IMR-90 (cell line): ENCODE results near the gene PAM.

Experiments
- CEBPB ChIP-seq: IDR thresholded peaks from 2 replicates; pipeline ENCODE4 v1.6.1; 2012; ENCODE audit warnings: low read depth, low read length, improper control_type of control experiment
- CTCF ChIP-seq: conservative IDR thresholded peaks from 2 replicates; pipeline ENCODE4 v1.5.1; 2012; ENCODE audit warnings: mild to moderate bottlenecking, low read depth, low read length, improper control_type of control experiment
- POLR2A ChIP-seq: IDR thresholded peaks from 2 replicates; pipeline ENCODE4 v1.6.1; 2012; ENCODE audit warnings: mild to moderate bottlenecking, low read depth, low read length
- RFX5 ChIP-seq: IDR thresholded peaks from 2 replicates; pipeline ENCODE4 v1.8.0; 2012; ENCODE audit warnings: low read depth, mild to moderate bottlenecking, low read length, moderate library complexity

- TF ChIP-seq POLR2A (no peak), RFX5 (no peak), CTCF (no peak), CEBPB (no peak)
Measured at GRCh38 chr5:102863058-102863457, 108.0 kb downstream of the PAM start.
